Right atrium auricular region (tissue), 2 donors: ENCODE results near the gene CHRND. TPM values are rescaled to one million over a fixed set of nuclear protein-coding genes. Genes with fewer than 3 reads are reported as not detected.

Source experiments
- DNase-seq: peaks from one replicate; pipeline ENCODE4 v3.0.0-alpha.2; 2019; ENCODE audit warnings: low spot score
- H3K27ac ChIP-seq, 2 donors: fragments of 200-600 bp; sonication (generic); 1 replicate in 1 of 2; 2 replicates in 1 of 2; pipeline ENCODE4 v1.5.1; 2016 to 2019
- H3K27me3 ChIP-seq, 2 donors: fragments of 200-600 bp; sonication (generic); one replicate each; pipeline versions ENCODE4 v1.5.1 to v1.6.0; 2017 to 2019
- H3K36me3 ChIP-seq: fragments of 200-600 bp; sonication (generic); one replicate; pipeline ENCODE4 v1.5.1; 2016
- H3K4me1 ChIP-seq, 2 donors: fragments of 200-600 bp; sonication (generic); one replicate each; pipeline versions ENCODE4 v1.5.1 to v1.6.0; 2017 to 2019
- H3K4me3 ChIP-seq, 2 donors: fragments of 200-600 bp; sonication (generic); 1 replicate in 1 of 2; 2 replicates in 1 of 2; pipeline ENCODE4 v1.5.1; 2017 to 2019; ENCODE audit warnings: mild to moderate bottlenecking in 1 of 2, moderate library complexity in 1 of 2
- H3K9me3 ChIP-seq, 2 donors: fragments of 200-600 bp; sonication (generic); one replicate each; pipeline ENCODE4 v1.5.1; 2019
- total RNA-seq, 2 donors: library from RNA; depleted of rRNA; stranded (reverse); fragments of >200 nt; gene quantifications; one replicate each; pipeline ENCODE4 v1.1.0, GENCODE V29; 2016
- TF ChIP-seq, protein P1 (sequence below), 2 donors: fragments of 200-600 bp; sonication (generic); IDR thresholded peaks; one replicate each; pipeline ENCODE4 v1.5.1; 2019; ENCODE audit warnings: antibody characterized with exemption in 2 of 2

Gene CHRND
- total RNA-seq, 2 donors from 2014 or later, result 0.19 TPM; not detected in 1

GRCh38 chr2:232539298-232540231 is 13.6 kb downstream of the CHRND start, which contains the start of gene CHRNG:
TSS of gene CHRNG (plus strand) at chr2:232539692. CDS start at chr2:232539748, 56 bp downstream.
- H3K27ac ChIP-seq, result no peak within 1 kb of the TSS
- H3K4me1 ChIP-seq, result peaks cover 0 to 8% of the 10 kb centered on the region in 2 donors
- no peaks in the 10 kb centered on the region for H3K27me3 ChIP-seq
- H3K4me3 ChIP-seq, result no peak within 1 kb of the TSS
- peaks cover 0 to 12% of the 10 kb centered on the region in 2 donors for H3K9me3 ChIP-seq
- DNase-seq, result no peak
- no peaks in the 10 kb centered on the region for H3K36me3 ChIP-seq
- TF ChIP-seq, protein P1, sequence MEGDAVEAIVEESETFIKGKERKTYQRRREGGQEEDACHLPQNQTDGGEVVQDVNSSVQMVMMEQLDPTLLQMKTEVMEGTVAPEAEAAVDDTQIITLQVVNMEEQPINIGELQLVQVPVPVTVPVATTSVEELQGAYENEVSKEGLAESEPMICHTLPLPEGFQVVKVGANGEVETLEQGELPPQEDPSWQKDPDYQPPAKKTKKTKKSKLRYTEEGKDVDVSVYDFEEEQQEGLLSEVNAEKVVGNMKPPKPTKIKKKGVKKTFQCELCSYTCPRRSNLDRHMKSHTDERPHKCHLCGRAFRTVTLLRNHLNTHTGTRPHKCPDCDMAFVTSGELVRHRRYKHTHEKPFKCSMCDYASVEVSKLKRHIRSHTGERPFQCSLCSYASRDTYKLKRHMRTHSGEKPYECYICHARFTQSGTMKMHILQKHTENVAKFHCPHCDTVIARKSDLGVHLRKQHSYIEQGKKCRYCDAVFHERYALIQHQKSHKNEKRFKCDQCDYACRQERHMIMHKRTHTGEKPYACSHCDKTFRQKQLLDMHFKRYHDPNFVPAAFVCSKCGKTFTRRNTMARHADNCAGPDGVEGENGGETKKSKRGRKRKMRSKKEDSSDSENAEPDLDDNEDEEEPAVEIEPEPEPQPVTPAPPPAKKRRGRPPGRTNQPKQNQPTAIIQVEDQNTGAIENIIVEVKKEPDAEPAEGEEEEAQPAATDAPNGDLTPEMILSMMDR (IDR thresholded peaks at IDR 0.05), result no peak

GRCh38 chr2:232540441-232541041 is 14.6 kb downstream of the CHRND start:
- DNase-seq, result no peak
- Histone ChIP-seq H3K27me3 (no peaks in the 10 kb centered on the region), H3K4me3 (no peak overlapping the region), H3K27ac (no peak overlapping the region), H3K9me3 (peaks cover 0 to 12% of the 10 kb centered on the region in 2 donors), H3K4me1 (peaks cover 0 to 8% of the 10 kb centered on the region in 2 donors), H3K36me3 (no peaks in the 10 kb centered on the region)
- TF ChIP-seq, protein P1 (IDR thresholded peaks at IDR 0.05), result no peak

DNA sequence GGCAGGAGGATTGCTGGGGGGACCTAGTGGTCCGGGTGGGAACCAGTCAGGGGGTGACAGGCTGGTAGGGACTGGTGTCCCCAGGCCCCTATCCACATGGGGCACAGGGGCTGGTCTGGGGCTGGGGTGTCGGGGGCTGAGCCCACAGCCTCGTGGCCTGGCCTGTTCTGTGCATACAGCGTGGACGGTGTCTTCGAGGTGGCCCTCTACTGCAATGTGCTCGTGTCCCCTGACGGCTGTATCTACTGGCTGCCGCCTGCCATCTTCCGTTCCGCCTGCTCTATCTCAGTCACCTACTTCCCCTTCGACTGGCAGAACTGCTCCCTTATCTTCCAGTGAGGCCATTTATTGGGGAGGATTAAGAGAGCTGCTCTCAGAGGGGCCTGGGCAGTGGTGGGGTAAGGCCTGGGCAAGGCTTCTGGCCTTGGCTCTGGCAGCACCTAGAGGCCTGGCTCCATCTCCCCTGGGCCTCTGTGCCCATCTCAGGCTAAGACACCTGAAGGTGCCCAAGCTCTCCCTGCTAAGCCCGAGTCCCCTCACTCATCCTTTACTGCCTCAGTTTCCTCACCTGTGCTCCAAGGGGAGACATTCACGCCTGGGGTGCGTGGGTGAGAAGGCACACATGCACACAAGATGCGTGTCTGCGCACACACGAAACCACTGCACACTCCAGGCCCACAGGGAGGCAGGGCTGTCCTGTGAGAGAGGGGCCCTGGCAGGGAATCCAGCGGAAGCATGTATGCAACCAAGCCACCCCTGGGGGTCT is 15.4 kb downstream of the CHRND start:
- no peak for DNase-seq
- no peak overlapping the region for H3K27ac ChIP-seq
- H3K4me1 ChIP-seq, result peaks cover 0 to 8% of the 10 kb centered on the region in 2 donors
- no peak overlapping the region for H3K4me3 ChIP-seq
- H3K36me3 ChIP-seq, result no peaks in the 10 kb centered on the region
- TF ChIP-seq, protein P1 (IDR thresholded peaks at IDR 0.05), result no peak
- H3K9me3 ChIP-seq, result peaks cover 0 to 6% of the 10 kb centered on the region in 2 donors
- no peaks in the 10 kb centered on the region for H3K27me3 ChIP-seq

DNA sequence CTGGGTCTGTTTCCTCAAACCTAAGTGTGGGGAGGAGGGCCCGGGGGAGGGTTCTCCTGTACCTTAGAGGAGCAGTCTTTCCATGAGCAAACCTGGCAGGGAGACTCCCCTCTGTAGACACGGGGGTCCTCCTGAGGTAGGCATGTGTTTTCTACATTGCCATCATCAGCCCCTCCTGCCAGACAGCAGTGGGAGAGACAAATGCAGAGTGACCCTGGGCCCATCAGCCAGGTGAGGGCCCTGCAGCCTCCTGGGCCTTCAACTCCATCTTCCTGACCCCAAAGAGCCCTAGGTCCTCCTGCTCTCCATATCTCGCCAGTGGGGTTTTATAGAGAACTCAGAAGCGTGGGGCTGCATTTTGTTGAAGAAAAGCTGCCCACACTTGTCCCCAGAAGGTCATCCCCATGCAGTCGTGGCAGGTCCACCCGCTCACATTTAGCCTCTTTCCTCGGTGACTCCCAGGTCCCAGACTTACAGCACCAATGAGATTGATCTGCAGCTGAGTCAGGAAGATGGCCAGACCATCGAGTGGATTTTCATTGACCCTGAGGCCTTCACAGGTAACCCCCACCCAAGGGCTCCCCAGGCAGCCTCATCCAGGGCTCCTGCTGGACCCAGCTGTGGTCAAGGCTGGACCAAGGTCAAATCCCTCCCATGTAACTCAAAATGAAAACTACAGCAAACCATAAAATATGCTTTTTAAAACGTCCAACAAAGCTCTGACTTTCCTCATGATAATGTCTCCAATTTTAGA is 16.2 kb downstream of the CHRND start:
- DNase-seq, result no peak
- Histone ChIP-seq H3K27ac (no peak overlapping the region), H3K9me3 (no peaks in the 10 kb centered on the region), H3K4me1 (peaks cover 0 to 8% of the 10 kb centered on the region in 2 donors), H3K4me3 (no peak overlapping the region), H3K27me3 (no peaks in the 10 kb centered on the region), H3K36me3 (peaks cover 4% of the 10 kb centered on the region)
- TF ChIP-seq, protein P1 (IDR thresholded peaks at IDR 0.05), result no peak
